SJCRH30 (cell line): ENCODE measurements around the gene EFNA5. TPM values are rescaled to one million over a fixed set of nuclear protein-coding genes. Genes with fewer than 3 reads are reported as not detected.

Source experiments
- DNase-seq, 2 experiments: peaks; one replicate each; pipeline ENCODE4 v3.0.0-alpha.2; 2015 to 2020
- H3K27ac ChIP-seq: fragments of 250-450 bp; sonication (Bioruptor Pico); 2 replicates; pipeline ENCODE4 v1.5.1; 2020; ENCODE audit warnings: mild to moderate bottlenecking, moderate library complexity
- H3K27me3 ChIP-seq: fragments of 250-450 bp; sonication (Bioruptor Pico); 2 replicates; pipeline ENCODE4 v1.5.1; 2020; ENCODE audit warnings: mild to moderate bottlenecking, moderate library complexity
- H3K36me3 ChIP-seq: fragments of 250-450 bp; sonication (Bioruptor Pico); 2 replicates; pipeline ENCODE4 v1.5.1; 2020; ENCODE audit warnings: mild to moderate bottlenecking, moderate library complexity
- H3K4me1 ChIP-seq: fragments of 250-450 bp; sonication (Bioruptor Pico); 2 replicates; pipeline ENCODE4 v1.5.1; 2020; ENCODE audit warnings: mild to moderate bottlenecking, moderate library complexity
- H3K4me3 ChIP-seq: fragments of 250-450 bp; sonication (Bioruptor Pico); 2 replicates; pipeline ENCODE4 v1.5.1; 2020; ENCODE audit warnings: mild to moderate bottlenecking, moderate library complexity
- H3K9me3 ChIP-seq: fragments of 250-450 bp; sonication (Bioruptor Pico); replicated peaks from 2 replicates; pipeline ENCODE4 v1.5.1; 2020; ENCODE audit warnings: mild to moderate bottlenecking, moderate library complexity
- total RNA-seq: library from RNA; depleted of rRNA; stranded (reverse); fragments of >200 nt; shearing (Covaris generic); gene quantifications from 2 replicates; pipeline ENCODE4 v1.2.3, GENCODE V29; 2014

The EFNA5 gene
- total RNA-seq, 1 experiment from 2014 or later, result 41.3 TPM

- Histone ChIP-seq H3K27me3 (no peaks in the 10 kb centered on the region), H3K4me1 (no peaks in the 10 kb centered on the region), H3K27ac (no peak overlapping the region), H3K9me3 (no peaks in the 10 kb centered on the region), H3K4me3 (no peak overlapping the region), H3K36me3 (no peaks in the 10 kb centered on the region)
- no peak for DNase-seq
Observed at GRCh38 chr5:107682533-107682932, 11.8 kb upstream of the EFNA5 start.

- no peak for DNase-seq
- Histone ChIP-seq H3K36me3 (no peaks in the 10 kb centered on the region), H3K4me1 (no peaks in the 10 kb centered on the region), H3K27ac (no peak overlapping the region), H3K9me3 (no peaks in the 10 kb centered on the region), H3K27me3 (no peaks in the 10 kb centered on the region), H3K4me3 (no peak overlapping the region)
Observed at GRCh38 chr5:107680799-107681198, 10.1 kb upstream of the EFNA5 start.

- H3K4me3 ChIP-seq, result no peak overlapping the region
- H3K36me3 ChIP-seq, result no peaks in the 10 kb centered on the region
- no peaks in the 10 kb centered on the region for H3K27me3 ChIP-seq
- no peaks in the 10 kb centered on the region for H3K4me1 ChIP-seq
- no peak for DNase-seq
- H3K27ac ChIP-seq, result no peak overlapping the region
- H3K9me3 ChIP-seq, result no peaks in the 10 kb centered on the region
Observed at GRCh38 chr5:107680099-107680498, 9.4 kb upstream of the EFNA5 start.

- no peaks in the 10 kb centered on the region for H3K36me3 ChIP-seq
- no peak overlapping the region for H3K27ac ChIP-seq
- H3K9me3 ChIP-seq, result no peaks in the 10 kb centered on the region
- DNase-seq, result no peak
- H3K4me1 ChIP-seq, result peaks cover 7% of the 10 kb centered on the region; the same call in 1 of the 2 replicates
- H3K27me3 ChIP-seq, result no peaks in the 10 kb centered on the region
- no peak overlapping the region for H3K4me3 ChIP-seq
Observed at GRCh38 chr5:107676702-107677101, 6.0 kb upstream of the EFNA5 start.

GRCh38 chr5:107675201-107675600 is 4.5 kb upstream of the EFNA5 start:
- H3K27me3 ChIP-seq, result no peaks in the 10 kb centered on the region
- DNase-seq, result no peak
- no peaks in the 10 kb centered on the region for H3K9me3 ChIP-seq
- peaks cover 7% of the 10 kb centered on the region; the same call in 1 of the 2 replicates for H3K4me1 ChIP-seq
- no peak overlapping the region for H3K4me3 ChIP-seq
- H3K27ac ChIP-seq, result no peak overlapping the region
- no peaks in the 10 kb centered on the region for H3K36me3 ChIP-seq

- no peaks in the 10 kb centered on the region for H3K36me3 ChIP-seq
- no peak overlapping the region for H3K4me3 ChIP-seq
- no peaks in the 10 kb centered on the region for H3K27me3 ChIP-seq
- no peak for DNase-seq
- H3K9me3 ChIP-seq, result no peaks in the 10 kb centered on the region
- H3K27ac ChIP-seq, result no peak overlapping the region
- H3K4me1 ChIP-seq, result peaks cover 7% of the 10 kb centered on the region; the same call in 1 of the 2 replicates
Observed at GRCh38 chr5:107674655-107675054, 3.9 kb upstream of the EFNA5 start.

- Histone ChIP-seq H3K36me3 (no peaks in the 10 kb centered on the region), H3K27me3 (no peaks in the 10 kb centered on the region), H3K4me3 (peak overlapping the region; percentile 84), H3K9me3 (no peaks in the 10 kb centered on the region), H3K4me1 (peaks cover 7% of the 10 kb centered on the region; the same call in 1 of the 2 replicates), H3K27ac (peak overlapping the region; percentile 97)
- peak; percentile 92 to 96 for DNase-seq
Observed at GRCh38 chr5:107673368-107674136, 2.8 kb upstream of the EFNA5 start.

GRCh38 chr5:107673039-107673367 is 2.3 kb upstream of the EFNA5 start:
- peaks cover 7% of the 10 kb centered on the region; the same call in 1 of the 2 replicates for H3K4me1 ChIP-seq
- peak overlapping the region; percentile 97 for H3K27ac ChIP-seq
- H3K4me3 ChIP-seq, result peak overlapping the region; percentile 84
- no peak for DNase-seq
- no peaks in the 10 kb centered on the region for H3K27me3 ChIP-seq
- no peaks in the 10 kb centered on the region for H3K36me3 ChIP-seq
- H3K9me3 ChIP-seq, result no peaks in the 10 kb centered on the region

- H3K27ac ChIP-seq, result peak overlapping the region; percentile 97
Observed at GRCh38 chr5:107672211-107673038, 1.7 kb upstream of the EFNA5 start.

GRCh38 chr5:107671742-107672210 is 1.0 kb upstream of the EFNA5 start:
- Histone ChIP-seq H3K4me3 (peak overlapping the region; percentile 84), H3K9me3 (no peaks in the 10 kb centered on the region), H3K4me1 (peaks cover 7% of the 10 kb centered on the region; the same call in 1 of the 2 replicates), H3K36me3 (no peaks in the 10 kb centered on the region), H3K27me3 (no peaks in the 10 kb centered on the region), H3K27ac (peak overlapping the region; percentile 97)
- DNase-seq, result peak; percentile 87 to 93

More at GRCh38 chr5:107672211-107673038, 1.7 kb upstream of the EFNA5 start:
- no peaks in the 10 kb centered on the region for H3K27me3 ChIP-seq
- DNase-seq, result peak; percentile 96 to 98
- peaks cover 7% of the 10 kb centered on the region; the same call in 1 of the 2 replicates for H3K4me1 ChIP-seq
- peak overlapping the region; percentile 84 for H3K4me3 ChIP-seq
- no peaks in the 10 kb centered on the region for H3K9me3 ChIP-seq
- H3K36me3 ChIP-seq, result no peaks in the 10 kb centered on the region

- peak overlapping the region; percentile 97 for H3K27ac ChIP-seq
- peaks cover 3% of the 10 kb centered on the region; the same call in 1 of the 2 replicates for H3K36me3 ChIP-seq
- no peaks in the 10 kb centered on the region for H3K27me3 ChIP-seq
- DNase-seq, result peak; percentile 76 to 77
- H3K4me1 ChIP-seq, result peaks cover 7% of the 10 kb centered on the region; the same call in 1 of the 2 replicates
- no peaks in the 10 kb centered on the region for H3K9me3 ChIP-seq
- H3K4me3 ChIP-seq, result peak overlapping the region; percentile 84
Observed at GRCh38 chr5:107670087-107670931, 428 bp downstream of the EFNA5 start.

- peaks cover 9% of the 10 kb centered on the region for H3K36me3 ChIP-seq
- H3K27me3 ChIP-seq, result no peaks in the 10 kb centered on the region
- H3K4me3 ChIP-seq, result peak overlapping the region; percentile 84
- 0 out of 2 replicates have a peak, but pooled peaks cover 5% of the 10 kb centered on the region for H3K4me1 ChIP-seq
- DNase-seq, result peak; percentile 71 to 72
- no peaks in the 10 kb centered on the region for H3K9me3 ChIP-seq
- H3K27ac ChIP-seq, result peak overlapping the region; percentile 97
Observed at GRCh38 chr5:107669096-107670031, 1.4 kb downstream of the EFNA5 start.
